ENCODE data around the gene TUFT1. TPM values are rescaled to one million over a fixed set of nuclear protein-coding genes. Genes with fewer than 3 reads are reported as not detected.
A peak's percentile ranks its signal among the peaks of the same experiment; 100 is the strongest.

Gene TUFT1
- total and polyA plus RNA-seq, 2 of the 13 experiments (the other 11 are each of a cell fraction or from before 2014, with no cell fraction given) = 6.4 to 7.3 TPM

DNA sequence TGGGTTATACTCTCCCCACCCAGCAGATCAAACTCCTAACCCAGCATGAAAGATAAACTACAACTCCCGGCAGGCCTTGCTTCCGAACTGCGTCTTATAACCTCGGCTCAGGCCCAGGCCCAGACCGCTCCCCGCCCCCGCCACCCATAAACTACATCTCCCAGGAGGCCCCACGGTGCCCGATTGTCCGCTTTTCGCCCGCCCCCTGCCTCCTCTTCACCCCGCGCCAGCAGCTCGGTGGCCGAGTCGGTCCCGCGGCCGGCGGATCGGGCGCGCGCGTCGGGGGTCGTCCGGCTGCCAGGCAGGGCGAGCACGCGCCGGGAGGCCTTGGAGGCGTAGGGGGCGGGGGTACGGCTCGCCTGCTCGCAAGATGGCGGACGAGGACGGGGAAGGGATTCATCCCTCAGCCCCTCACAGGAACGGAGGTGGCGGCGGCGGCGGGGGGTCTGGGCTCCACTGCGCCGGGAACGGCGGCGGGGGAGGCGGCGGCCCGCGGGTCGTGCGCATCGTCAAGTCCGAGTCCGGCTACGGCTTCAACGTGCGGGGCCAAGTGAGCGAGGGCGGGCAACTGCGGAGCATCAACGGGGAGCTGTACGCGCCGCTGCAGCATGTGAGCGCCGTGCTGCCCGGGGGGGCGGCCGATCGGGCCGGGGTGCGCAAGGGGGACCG, 71.9 kb downstream of the TUFT1 start, which contains the start of gene SNX27 (continued):
- TF ChIP-seq, protein P1, sequence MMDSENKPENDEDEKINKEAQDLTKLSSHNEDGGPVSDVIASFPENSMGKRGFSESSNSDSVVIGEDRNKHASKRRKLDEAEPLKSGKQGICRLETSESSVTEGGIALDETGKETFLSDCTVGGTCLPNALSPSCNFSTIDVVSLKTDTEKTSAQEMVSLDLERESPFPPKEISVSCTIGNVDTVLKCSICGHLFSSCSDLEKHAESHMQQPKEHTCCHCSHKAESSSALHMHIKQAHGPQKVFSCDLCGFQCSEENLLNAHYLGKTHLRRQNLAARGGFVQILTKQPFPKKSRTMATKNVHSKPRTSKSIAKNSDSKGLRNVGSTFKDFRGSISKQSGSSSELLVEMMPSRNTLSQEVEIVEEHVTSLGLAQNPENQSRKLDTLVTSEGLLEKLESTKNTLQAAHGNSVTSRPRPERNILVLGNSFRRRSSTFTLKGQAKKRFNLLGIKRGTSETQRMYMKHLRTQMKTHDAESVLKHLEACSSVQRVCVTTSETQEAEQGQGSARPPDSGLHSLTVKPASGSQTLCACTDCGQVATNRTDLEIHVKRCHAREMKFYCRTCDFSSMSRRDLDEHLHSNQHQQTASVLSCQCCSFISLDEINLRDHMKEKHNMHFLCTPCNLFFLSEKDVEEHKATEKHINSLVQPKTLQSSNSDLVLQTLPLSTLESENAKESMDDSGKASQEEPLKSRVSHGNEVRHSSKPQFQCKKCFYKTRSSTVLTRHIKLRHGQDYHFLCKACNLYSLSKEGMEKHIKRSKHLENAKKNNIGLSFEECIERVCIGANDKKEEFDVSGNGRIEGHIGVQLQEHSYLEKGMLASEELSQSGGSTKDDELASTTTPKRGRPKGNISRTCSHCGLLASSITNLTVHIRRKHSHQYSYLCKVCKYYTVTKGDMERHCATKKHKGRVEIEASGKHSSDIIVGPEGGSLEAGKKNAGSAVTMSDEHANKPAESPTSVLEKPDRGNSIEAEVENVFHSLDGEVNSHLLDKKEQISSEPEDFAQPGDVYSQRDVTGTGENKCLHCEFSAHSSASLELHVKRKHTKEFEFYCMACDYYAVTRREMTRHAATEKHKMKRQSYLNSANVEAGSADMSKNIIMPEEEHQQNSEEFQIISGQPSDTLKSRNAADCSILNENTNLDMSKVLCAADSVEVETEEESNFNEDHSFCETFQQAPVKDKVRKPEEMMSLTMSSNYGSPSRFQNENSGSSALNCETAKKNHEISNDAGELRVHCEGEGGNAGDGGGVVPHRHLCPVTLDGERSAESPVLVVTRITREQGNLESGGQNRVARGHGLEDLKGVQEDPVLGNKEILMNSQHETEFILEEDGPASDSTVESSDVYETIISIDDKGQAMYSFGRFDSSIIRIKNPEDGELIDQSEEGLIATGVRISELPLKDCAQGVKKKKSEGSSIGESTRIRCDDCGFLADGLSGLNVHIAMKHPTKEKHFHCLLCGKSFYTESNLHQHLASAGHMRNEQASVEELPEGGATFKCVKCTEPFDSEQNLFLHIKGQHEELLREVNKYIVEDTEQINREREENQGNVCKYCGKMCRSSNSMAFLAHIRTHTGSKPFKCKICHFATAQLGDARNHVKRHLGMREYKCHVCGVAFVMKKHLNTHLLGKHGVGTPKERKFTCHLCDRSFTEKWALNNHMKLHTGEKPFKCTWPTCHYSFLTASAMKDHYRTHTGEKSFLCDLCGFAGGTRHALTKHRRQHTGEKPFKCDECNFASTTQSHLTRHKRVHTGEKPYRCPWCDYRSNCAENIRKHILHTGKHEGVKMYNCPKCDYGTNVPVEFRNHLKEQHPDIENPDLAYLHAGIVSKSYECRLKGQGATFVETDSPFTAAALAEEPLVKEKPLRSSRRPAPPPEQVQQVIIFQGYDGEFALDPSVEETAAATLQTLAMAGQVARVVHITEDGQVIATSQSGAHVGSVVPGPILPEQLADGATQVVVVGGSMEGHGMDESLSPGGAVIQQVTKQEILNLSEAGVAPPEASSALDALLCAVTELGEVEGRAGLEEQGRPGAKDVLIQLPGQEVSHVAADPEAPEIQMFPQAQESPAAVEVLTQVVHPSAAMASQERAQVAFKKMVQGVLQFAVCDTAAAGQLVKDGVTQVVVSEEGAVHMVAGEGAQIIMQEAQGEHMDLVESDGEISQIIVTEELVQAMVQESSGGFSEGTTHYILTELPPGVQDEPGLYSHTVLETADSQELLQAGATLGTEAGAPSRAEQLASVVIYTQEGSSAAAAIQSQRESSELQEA (CRISPR knock-in tag; IDR thresholded peaks at IDR 0.05; ENCODE audit: not compliant biosample characterization) = peak; percentile 17
- peak; percentile 23; the same call in 1 of the 2 replicates for TF ChIP-seq FOXO1 (CRISPR knock-in tag; IDR thresholded peaks at IDR 0.05)
- TF ChIP-seq ZSCAN21 (CRISPR knock-in tag; IDR thresholded peaks at IDR 0.05; ENCODE audit: borderline replicate concordance) = peak; percentile 83
- TF ChIP-seq, protein P2, sequence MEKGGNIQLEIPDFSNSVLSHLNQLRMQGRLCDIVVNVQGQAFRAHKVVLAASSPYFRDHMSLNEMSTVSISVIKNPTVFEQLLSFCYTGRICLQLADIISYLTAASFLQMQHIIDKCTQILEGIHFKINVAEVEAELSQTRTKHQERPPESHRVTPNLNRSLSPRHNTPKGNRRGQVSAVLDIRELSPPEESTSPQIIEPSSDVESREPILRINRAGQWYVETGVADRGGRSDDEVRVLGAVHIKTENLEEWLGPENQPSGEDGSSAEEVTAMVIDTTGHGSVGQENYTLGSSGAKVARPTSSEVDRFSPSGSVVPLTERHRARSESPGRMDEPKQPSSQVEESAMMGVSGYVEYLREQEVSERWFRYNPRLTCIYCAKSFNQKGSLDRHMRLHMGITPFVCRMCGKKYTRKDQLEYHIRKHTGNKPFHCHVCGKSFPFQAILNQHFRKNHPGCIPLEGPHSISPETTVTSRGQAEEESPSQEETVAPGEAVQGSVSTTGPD (CRISPR knock-in tag; IDR thresholded peaks at IDR 0.05) = no peak
- TF ChIP-seq ELF1 (CRISPR knock-in tag; IDR thresholded peaks at IDR 0.05) = peak; percentile 58; the same call in 1 of the 2 replicates
- TF ChIP-seq SIX4 (CRISPR knock-in tag; IDR thresholded peaks at IDR 0.05) = no peak; the same call in 1 of the 2 replicates
- TF ChIP-seq ZBTB21 (CRISPR knock-in tag; IDR thresholded peaks at IDR 0.05) = no peak
- TF ChIP-seq MAFF (IDR thresholded peaks at IDR 0.05; ENCODE audit: low read depth, low read length) = no peak
- no peak; the same call in 1 of the 2 replicates for TF ChIP-seq ZNF790 (CRISPR knock-in tag; IDR thresholded peaks at IDR 0.05; ENCODE audit: borderline replicate concordance)
- no peak for TF ChIP-seq SCMH1 (CRISPR knock-in tag; IDR thresholded peaks at IDR 0.05; ENCODE audit: borderline replicate concordance)
- TF ChIP-seq CHD2 (IDR thresholded peaks at IDR 0.05; ENCODE audit: low read depth, low read length) = peak; percentile 47; the same call in 1 of the 2 replicates
- peak; percentile 54; the same call in 1 of the 2 replicates for TF ChIP-seq NFKB2 (CRISPR knock-in tag; IDR thresholded peaks at IDR 0.05; ENCODE audit: borderline replicate concordance)
- TF ChIP-seq SSRP1 (CRISPR knock-in tag; IDR thresholded peaks at IDR 0.05) = no peak
- TF ChIP-seq TEAD3 (CRISPR knock-in tag; optimal IDR thresholded peaks at IDR 0.05; ENCODE audit: borderline replicate concordance) = no peak
- TF ChIP-seq, protein P3, sequence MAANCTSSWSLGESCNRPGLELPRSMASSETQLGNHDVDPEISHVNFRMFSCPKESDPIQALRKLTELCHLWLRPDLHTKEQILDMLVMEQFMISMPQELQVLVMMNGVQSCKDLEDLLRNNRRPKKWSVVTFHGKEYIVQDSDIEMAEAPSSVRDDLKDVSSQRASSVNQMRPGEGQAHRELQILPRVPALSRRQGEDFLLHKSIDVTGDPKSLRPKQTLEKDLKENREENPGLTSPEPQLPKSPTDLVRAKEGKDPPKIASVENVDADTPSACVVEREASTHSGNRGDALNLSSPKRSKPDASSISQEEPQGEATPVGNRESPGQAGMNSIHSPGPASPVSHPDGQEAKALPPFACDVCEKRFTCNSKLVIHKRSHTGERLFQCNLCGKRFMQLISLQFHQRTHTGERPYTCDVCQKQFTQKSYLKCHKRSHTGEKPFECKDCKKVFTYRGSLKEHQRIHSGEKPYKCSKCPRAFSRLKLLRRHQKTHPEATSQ (CRISPR knock-in tag; IDR thresholded peaks at IDR 0.05; ENCODE audit: borderline replicate concordance) = no peak
- TF ChIP-seq CCDC6 (CRISPR knock-in tag; IDR thresholded peaks at IDR 0.05) = no peak
- TF ChIP-seq ZNF83 (CRISPR knock-in tag; IDR thresholded peaks at IDR 0.05; ENCODE audit: borderline replicate concordance) = no peak
